HFF-Myc (cell line): Measurements from ENCODE around the gene BARX1.

Source experiments
- DNase-seq: peaks from one replicate; pipeline ENCODE4 v3.0.0-alpha.2; 2011; ENCODE audit warnings: low read depth; ENCODE audit errors: extremely low read depth
- H3K4me3 ChIP-seq: replicated peaks from 2 replicates; pipeline ENCODE4 v1.5.1; 2011; ENCODE audit warnings: low read depth, mild to moderate bottlenecking, control low read depth, low read length
- CTCF ChIP-seq: IDR thresholded peaks from 2 replicates; pipeline ENCODE4 v1.5.1; 2012; ENCODE audit warnings: mild to moderate bottlenecking, low read depth, low read length, control low read depth; ENCODE audit errors: missing control alignments

The BARX1 gene

DNA sequence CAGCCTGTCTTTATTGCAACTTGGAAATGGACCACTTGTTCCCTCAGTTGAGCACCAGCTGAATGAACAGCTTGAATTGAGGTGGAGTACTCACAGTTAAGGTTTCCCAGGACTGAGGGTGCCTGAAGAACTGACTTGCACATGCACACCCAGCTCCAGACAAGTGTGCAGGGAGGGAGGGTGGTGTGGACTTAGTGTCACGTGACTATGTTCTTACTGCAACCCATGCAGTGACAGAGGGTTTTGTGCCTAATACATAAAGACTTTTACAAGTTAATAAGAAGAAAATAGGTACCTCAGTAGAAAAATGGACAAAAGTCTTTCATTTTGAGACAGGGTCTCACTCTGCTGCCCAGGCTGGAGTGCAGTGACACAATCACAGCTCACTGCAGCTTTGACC lies 18.0 kb downstream of the BARX1 start:
- no peak for TF ChIP-seq CTCF
- no peak overlapping the region for H3K4me3 ChIP-seq
- DNase-seq = no peak

DNA sequence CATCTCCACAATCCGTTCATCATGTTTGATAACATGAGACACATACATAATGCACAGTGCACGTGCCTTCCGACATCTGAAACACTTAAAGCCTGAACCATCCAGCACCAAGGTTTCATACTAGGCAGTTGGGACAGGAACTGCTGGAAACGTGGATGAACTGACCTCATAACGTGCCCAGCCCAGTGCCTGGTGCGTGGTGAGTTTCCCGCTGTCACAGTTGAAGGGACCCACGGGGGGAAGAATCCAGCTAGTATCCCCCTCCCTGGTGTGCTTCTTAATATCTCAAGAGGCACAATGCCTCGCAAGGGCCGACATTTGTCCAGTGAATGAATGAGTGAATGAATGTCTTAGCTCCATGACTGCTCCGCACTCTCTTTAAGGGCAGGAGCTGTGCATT lies 23.2 kb downstream of the BARX1 start:
- no peak for DNase-seq
- TF ChIP-seq CTCF = no peak

GRCh38 chr9:93930070-93930469 lies 25.1 kb downstream of the BARX1 start:
- no peak for DNase-seq
- no peak overlapping the region for H3K4me3 ChIP-seq
- no peak for TF ChIP-seq CTCF

More for the DNA sequence above, 23.2 kb downstream of the BARX1 start:
- no peak overlapping the region for H3K4me3 ChIP-seq

- DNase-seq = no peak
- H3K4me3 ChIP-seq = no peak overlapping the region
- no peak for TF ChIP-seq CTCF
These were observed 25.9 kb downstream of the BARX1 start for GRCh38 chr9:93929231-93929630.

DNA sequence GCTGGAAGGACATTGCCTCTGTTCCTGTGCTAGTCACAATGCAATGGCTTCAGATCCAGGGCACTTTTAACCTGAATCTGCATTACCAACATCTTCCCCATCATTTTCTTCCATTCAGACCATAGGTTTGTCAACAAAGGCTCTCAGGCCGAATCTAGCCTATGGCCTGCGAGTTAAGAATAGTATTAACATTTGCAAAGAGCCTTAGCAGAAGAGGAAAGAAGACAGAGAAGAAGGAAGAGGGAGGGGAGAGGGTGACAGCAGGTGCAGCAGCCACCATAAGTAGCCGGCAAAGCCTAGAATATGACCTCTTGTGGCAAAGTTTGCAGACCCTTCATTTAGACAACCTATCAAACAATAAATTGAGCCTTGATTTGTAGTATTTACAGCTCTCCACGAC lies 32.6 kb downstream of the BARX1 start:
- no peak overlapping the region for H3K4me3 ChIP-seq
- no peak for DNase-seq
- no peak for TF ChIP-seq CTCF

- H3K4me3 ChIP-seq = no peak overlapping the region
- DNase-seq = no peak
- TF ChIP-seq CTCF = no peak
These were observed 34.9 kb downstream of the BARX1 start for GRCh38 chr9:93920131-93920800.

- no peak for DNase-seq
- no peak for TF ChIP-seq CTCF
- H3K4me3 ChIP-seq = no peak overlapping the region
These were observed 37.1 kb downstream of the BARX1 start for GRCh38 chr9:93918061-93918460.
